Loucy (cell line): Measurements from ENCODE around the gene GDPGP1.

Experiments
- CTCF ChIP-seq: fragments of 200-600 bp; sonication (generic); conservative IDR thresholded peaks from 2 replicates; pipeline ENCODE4 v1.5.1; 2014; ENCODE audit warnings: mild to moderate bottlenecking, antibody characterized with exemption, low read length
- EZH2phosphoT487 ChIP-seq: fragments of 200-600 bp; IDR thresholded peaks from 2 replicates; pipeline ENCODE4 v1.6.1; 2018; ENCODE audit warnings: antibody characterized with exemption, mild to moderate bottlenecking, moderate library complexity, borderline replicate concordance

- no peak for TF ChIP-seq CTCF
- no peak for TF ChIP-seq EZH2phosphoT487
These were observed 30.5 kb upstream of the GDPGP1 start for GRCh38 chr15:90203473-90203872.
